ENCODE measurements around the gene WDR37.

DNA sequence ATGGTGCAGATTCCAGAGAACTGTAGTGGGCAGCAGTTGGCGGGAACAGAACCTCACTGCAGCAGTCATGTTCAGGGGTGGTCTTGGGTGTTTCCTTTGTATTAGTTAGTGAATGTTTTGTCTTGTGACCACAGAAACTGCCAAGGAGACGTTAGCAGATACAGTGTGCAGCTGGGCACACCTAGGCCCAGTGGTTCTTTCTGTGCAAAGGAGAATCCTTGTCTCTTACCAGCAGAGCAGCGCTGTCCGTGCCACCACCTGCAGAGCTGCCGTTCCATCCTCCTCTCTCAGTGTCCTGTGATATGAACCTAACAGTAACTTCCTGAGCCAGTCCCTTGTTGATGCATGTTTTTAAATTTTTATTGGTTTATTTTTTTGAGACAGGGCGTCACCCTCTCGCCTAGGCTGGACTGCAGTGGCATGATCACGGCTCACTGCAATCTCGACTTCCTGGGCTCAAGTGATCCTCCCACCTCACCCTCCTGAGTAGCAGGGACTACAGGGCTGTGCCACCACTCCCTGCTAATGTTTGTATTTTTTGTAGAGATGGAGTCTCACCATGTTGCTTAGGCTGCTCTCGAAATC is 60.6 kb downstream of the WDR37 start:
- TF ChIP-seq, protein P1, sequence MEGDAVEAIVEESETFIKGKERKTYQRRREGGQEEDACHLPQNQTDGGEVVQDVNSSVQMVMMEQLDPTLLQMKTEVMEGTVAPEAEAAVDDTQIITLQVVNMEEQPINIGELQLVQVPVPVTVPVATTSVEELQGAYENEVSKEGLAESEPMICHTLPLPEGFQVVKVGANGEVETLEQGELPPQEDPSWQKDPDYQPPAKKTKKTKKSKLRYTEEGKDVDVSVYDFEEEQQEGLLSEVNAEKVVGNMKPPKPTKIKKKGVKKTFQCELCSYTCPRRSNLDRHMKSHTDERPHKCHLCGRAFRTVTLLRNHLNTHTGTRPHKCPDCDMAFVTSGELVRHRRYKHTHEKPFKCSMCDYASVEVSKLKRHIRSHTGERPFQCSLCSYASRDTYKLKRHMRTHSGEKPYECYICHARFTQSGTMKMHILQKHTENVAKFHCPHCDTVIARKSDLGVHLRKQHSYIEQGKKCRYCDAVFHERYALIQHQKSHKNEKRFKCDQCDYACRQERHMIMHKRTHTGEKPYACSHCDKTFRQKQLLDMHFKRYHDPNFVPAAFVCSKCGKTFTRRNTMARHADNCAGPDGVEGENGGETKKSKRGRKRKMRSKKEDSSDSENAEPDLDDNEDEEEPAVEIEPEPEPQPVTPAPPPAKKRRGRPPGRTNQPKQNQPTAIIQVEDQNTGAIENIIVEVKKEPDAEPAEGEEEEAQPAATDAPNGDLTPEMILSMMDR (IDR thresholded peaks at IDR 0.05): no peak
- TF ChIP-seq POLR2A (IDR thresholded peaks at IDR 0.05): no peak

Measured in right lobe of liver (tissue), 4 donors.